ENCODE measurements around the gene CEPT1.

GRCh38 chr1:111205714-111206050 is 65.7 kb downstream of the CEPT1 start:
- TF ChIP-seq CTCF (IDR thresholded peaks at IDR 0.05; ENCODE audit: low read depth, low read length, poor library complexity, severe bottlenecking) = no peak
- no peak for TF ChIP-seq EZH2phosphoT487 (IDR thresholded peaks at IDR 0.05; ENCODE audit: borderline replicate concordance, low read length)
